ENCODE measurements around the gene PCDH1. TPM values are rescaled to one million over a fixed set of nuclear protein-coding genes. Genes with fewer than 3 reads are reported as not detected.

The PCDH1 gene
- total RNA-seq, 1 donor from 2014 or later, result 6.3 TPM

GRCh38 chr5:141869514-141869913 is 8.7 kb downstream of the PCDH1 start:
- Mint-ChIP-seq H3K9me3 (ENCODE audit: unreplicated experiment) (no peaks in the 10 kb centered on the region), H3K27me3 (ENCODE audit: unreplicated experiment) (peaks cover 29% of the 10 kb centered on the region), H3K4me3 (ENCODE audit: unreplicated experiment) (no peak overlapping the region), H3K4me1 (ENCODE audit: unreplicated experiment) (peaks cover 3% of the 10 kb centered on the region), H3K36me3 (ENCODE audit: unreplicated experiment) (peaks cover 5% of the 10 kb centered on the region), H3K27ac (ENCODE audit: unreplicated experiment) (no peak overlapping the region)
- no peak for TF ChIP-seq CTCF (IDR thresholded peaks at IDR 0.05)
- DNase-seq (ENCODE audit: extremely low spot score, unreplicated experiment), result no peak

DNA sequence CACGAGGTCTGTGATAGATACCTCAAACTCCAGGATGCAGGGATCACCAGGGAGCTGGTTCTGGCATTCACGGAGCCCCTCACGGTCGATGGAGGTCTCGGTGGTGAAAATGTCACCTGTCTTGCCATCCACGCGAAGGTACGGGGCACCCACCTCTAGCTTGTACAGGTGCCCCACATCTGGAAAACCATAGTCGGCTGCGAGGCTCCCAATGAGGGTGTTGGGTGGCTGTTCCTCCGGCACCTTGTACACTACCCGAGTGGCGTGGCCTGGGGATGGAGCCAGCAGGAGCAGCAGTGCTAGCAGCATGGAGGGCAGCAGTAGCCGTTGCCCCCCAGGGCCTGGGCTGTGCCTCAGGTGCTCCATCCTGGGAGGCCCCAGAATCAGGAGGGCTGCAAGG is 9.2 kb downstream of the PCDH1 start:
- Mint-ChIP-seq H3K4me1 (ENCODE audit: unreplicated experiment) (peaks cover 3% of the 10 kb centered on the region), H3K27me3 (ENCODE audit: unreplicated experiment) (peaks cover 24% of the 10 kb centered on the region), H3K36me3 (ENCODE audit: unreplicated experiment) (peaks cover 5% of the 10 kb centered on the region), H3K27ac (ENCODE audit: unreplicated experiment) (no peak overlapping the region), H3K4me3 (ENCODE audit: unreplicated experiment) (no peak overlapping the region), H3K9me3 (ENCODE audit: unreplicated experiment) (no peaks in the 10 kb centered on the region)
- no peak for DNase-seq (ENCODE audit: extremely low spot score, unreplicated experiment)
- no peak for TF ChIP-seq CTCF (IDR thresholded peaks at IDR 0.05)

GRCh38 chr5:141868541-141868940 is 9.7 kb downstream of the PCDH1 start:
- Mint-ChIP-seq H3K9me3 (ENCODE audit: unreplicated experiment) (no peaks in the 10 kb centered on the region), H3K4me3 (ENCODE audit: unreplicated experiment) (no peak overlapping the region), H3K27me3 (ENCODE audit: unreplicated experiment) (peaks cover 19% of the 10 kb centered on the region), H3K27ac (ENCODE audit: unreplicated experiment) (no peak overlapping the region), H3K36me3 (ENCODE audit: unreplicated experiment) (peaks cover 5% of the 10 kb centered on the region), H3K4me1 (ENCODE audit: unreplicated experiment) (peaks cover 3% of the 10 kb centered on the region)
- no peak for TF ChIP-seq CTCF (IDR thresholded peaks at IDR 0.05)
- no peak for DNase-seq (ENCODE audit: extremely low spot score, unreplicated experiment)

GRCh38 chr5:141867651-141868050 is 10.6 kb downstream of the PCDH1 start:
- H3K36me3 Mint-ChIP-seq (ENCODE audit: unreplicated experiment), result peaks cover 5% of the 10 kb centered on the region
- no peak overlapping the region for H3K4me3 Mint-ChIP-seq (ENCODE audit: unreplicated experiment)
- peaks cover 3% of the 10 kb centered on the region for H3K4me1 Mint-ChIP-seq (ENCODE audit: unreplicated experiment)
- H3K27ac Mint-ChIP-seq (ENCODE audit: unreplicated experiment), result no peak overlapping the region
- DNase-seq (ENCODE audit: extremely low spot score, unreplicated experiment), result no peak
- peaks cover 16% of the 10 kb centered on the region for H3K27me3 Mint-ChIP-seq (ENCODE audit: unreplicated experiment)
- no peaks in the 10 kb centered on the region for H3K9me3 Mint-ChIP-seq (ENCODE audit: unreplicated experiment)
- no peak for TF ChIP-seq CTCF (IDR thresholded peaks at IDR 0.05)

DNA sequence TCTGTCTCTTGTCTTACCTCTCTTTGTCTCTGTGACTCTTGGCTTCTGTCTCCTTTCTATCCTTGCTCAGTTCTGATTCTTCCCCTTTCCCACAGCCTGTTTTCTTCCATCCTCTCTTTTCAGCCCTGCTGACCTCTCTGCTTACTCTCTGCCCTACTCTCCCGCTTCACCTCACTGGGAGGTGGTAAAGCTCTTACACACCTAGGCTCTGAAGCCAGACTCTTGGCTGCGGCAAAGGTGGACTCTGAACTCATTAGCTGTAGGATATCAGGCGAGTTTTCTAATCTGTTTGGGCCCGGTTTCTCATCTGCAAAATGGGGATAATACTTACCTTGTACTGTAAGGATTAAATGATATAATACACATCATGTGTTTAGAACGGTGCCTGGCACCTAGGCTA is 11.1 kb downstream of the PCDH1 start:
- no peaks in the 10 kb centered on the region for H3K9me3 Mint-ChIP-seq (ENCODE audit: unreplicated experiment)
- peaks cover 13% of the 10 kb centered on the region for H3K27me3 Mint-ChIP-seq (ENCODE audit: unreplicated experiment)
- TF ChIP-seq CTCF (IDR thresholded peaks at IDR 0.05), result no peak
- no peak for DNase-seq (ENCODE audit: extremely low spot score, unreplicated experiment)
- H3K4me3 Mint-ChIP-seq (ENCODE audit: unreplicated experiment), result no peak overlapping the region
- H3K27ac Mint-ChIP-seq (ENCODE audit: unreplicated experiment), result no peak overlapping the region
- peaks cover 5% of the 10 kb centered on the region for H3K36me3 Mint-ChIP-seq (ENCODE audit: unreplicated experiment)
- H3K4me1 Mint-ChIP-seq (ENCODE audit: unreplicated experiment), result peaks cover 3% of the 10 kb centered on the region
